PC-9 (cell line): ENCODE data around the gene PCDHGC3. TPM values are rescaled to one million over a fixed set of nuclear protein-coding genes. Genes with fewer than 3 reads are reported as not detected.

Experiments
- BruUV-seq: library from RNA; stranded (reverse); fragments of 400-500 nt; replicated peaks from 2 replicates; lab custom pipeline; 2021; lab: Mats Ljungman, UMichigan
- CTCF ChIA-PET: fragments of 300-600 bp; sonication (Branson Sonifier 250); formaldehyde crosslinking; loops from one replicate; lab custom pipeline; 2022; ENCODE audit warnings: antibody characterized with exemption; lab: Charles Lee
- POLR2A ChIA-PET: fragments of 300-600 bp; sonication (Branson Sonifier 250); formaldehyde crosslinking; loops from one replicate; lab custom pipeline; 2022; ENCODE audit warnings: antibody characterized with exemption; ENCODE audit not compliant: unreplicated experiment; lab: Charles Lee
- DNase-seq, 2 experiments: peaks; one replicate each; pipeline versions ENCODE4 v3.0.0 to v3.0.0-alpha.2; 2015 to 2022; ENCODE audit warnings: mixed read lengths in 1 of 2
- H2AFZ ChIP-seq: fragments of 200-600 bp; sonication (generic); 2 replicates; pipeline ENCODE4 v1.8.1; 2017; ENCODE audit warnings: antibody characterized with exemption
- H3F3A ChIP-seq: fragments of 200-600 bp; sonication (generic); 2 replicates; pipeline ENCODE4 v1.8.1; 2017; ENCODE audit warnings: antibody characterized with exemption, mild to moderate bottlenecking, low read depth; ENCODE audit not compliant: insufficient read depth
- H3K27ac ChIP-seq: fragments of 200-600 bp; sonication (generic); 2 replicates; pipeline ENCODE4 v1.6.1; 2016; ENCODE audit warnings: mixed run types
- H3K27me3 ChIP-seq: fragments of 200-600 bp; sonication (generic); 2 replicates; pipeline ENCODE4 v1.6.1; 2016; ENCODE audit warnings: low read depth, mixed run types; ENCODE audit not compliant: insufficient read depth
- H3K36me3 ChIP-seq: fragments of 200-600 bp; sonication (generic); 2 replicates; pipeline ENCODE4 v1.6.1; 2016; ENCODE audit warnings: low read depth, mixed run types
- H3K4me1 ChIP-seq: fragments of 200-600 bp; sonication (generic); replicated peaks from 2 replicates; pipeline ENCODE4 v1.6.1; 2016; ENCODE audit warnings: mixed run types; ENCODE audit not compliant: insufficient read depth
- H3K4me2 ChIP-seq: fragments of 200-600 bp; sonication (generic); 2 replicates; pipeline ENCODE4 v1.6.1; 2017; ENCODE audit warnings: mixed run types
- H3K4me3 ChIP-seq: fragments of 200-600 bp; sonication (generic); 2 replicates; pipeline ENCODE4 v1.6.1; 2016; ENCODE audit warnings: mixed run types
- H3K79me2 ChIP-seq: fragments of 200-600 bp; sonication (generic); 2 replicates; pipeline ENCODE4 v1.6.1; 2017; ENCODE audit warnings: low read depth, mixed run types
- H3K9me2 ChIP-seq: fragments of 200-600 bp; sonication (generic); 2 replicates; pipeline ENCODE4 v1.8.1; 2017; ENCODE audit warnings: mild to moderate bottlenecking; ENCODE audit not compliant: insufficient read depth
- H3K9me3 ChIP-seq: fragments of 200-600 bp; sonication (generic); 2 replicates; pipeline ENCODE4 v1.8.1; 2016; ENCODE audit warnings: low read depth; ENCODE audit not compliant: insufficient read depth
- H4K20me1 ChIP-seq: fragments of 200-600 bp; sonication (generic); 2 replicates; pipeline ENCODE4 v1.8.1; 2017; ENCODE audit not compliant: insufficient read depth
- EZH2 ChIP-seq: fragments of 200-600 bp; sonication (generic); IDR thresholded peaks from 2 replicates; pipeline ENCODE4 v1.8.0; 2017; ENCODE audit warnings: antibody characterized with exemption, low read depth
- intact Hi-C: fragments of 100-400 bp; cut with micrococcal nuclease; formaldehyde crosslinking; loops from one replicate; pipeline ENCODE4 v1.10.0; 2022; ENCODE audit not compliant: unreplicated experiment
- total RNA-seq: library from RNA; stranded (reverse); gene quantifications from 2 replicates; pipeline ENCODE4 v1.2.3, GENCODE V29; 2021
- TF ChIP-seq, protein P1 (sequence below): fragments of 200-600 bp; sonication (generic); conservative IDR thresholded peaks from 2 replicates; pipeline ENCODE4 v1.6.1; 2017; ENCODE audit warnings: mixed run types, antibody characterized with exemption, mild to moderate bottlenecking, moderate library complexity

Gene PCDHGC3
- total RNA-seq, 1 experiment from 2014 or later: 0.50 TPM

DNA sequence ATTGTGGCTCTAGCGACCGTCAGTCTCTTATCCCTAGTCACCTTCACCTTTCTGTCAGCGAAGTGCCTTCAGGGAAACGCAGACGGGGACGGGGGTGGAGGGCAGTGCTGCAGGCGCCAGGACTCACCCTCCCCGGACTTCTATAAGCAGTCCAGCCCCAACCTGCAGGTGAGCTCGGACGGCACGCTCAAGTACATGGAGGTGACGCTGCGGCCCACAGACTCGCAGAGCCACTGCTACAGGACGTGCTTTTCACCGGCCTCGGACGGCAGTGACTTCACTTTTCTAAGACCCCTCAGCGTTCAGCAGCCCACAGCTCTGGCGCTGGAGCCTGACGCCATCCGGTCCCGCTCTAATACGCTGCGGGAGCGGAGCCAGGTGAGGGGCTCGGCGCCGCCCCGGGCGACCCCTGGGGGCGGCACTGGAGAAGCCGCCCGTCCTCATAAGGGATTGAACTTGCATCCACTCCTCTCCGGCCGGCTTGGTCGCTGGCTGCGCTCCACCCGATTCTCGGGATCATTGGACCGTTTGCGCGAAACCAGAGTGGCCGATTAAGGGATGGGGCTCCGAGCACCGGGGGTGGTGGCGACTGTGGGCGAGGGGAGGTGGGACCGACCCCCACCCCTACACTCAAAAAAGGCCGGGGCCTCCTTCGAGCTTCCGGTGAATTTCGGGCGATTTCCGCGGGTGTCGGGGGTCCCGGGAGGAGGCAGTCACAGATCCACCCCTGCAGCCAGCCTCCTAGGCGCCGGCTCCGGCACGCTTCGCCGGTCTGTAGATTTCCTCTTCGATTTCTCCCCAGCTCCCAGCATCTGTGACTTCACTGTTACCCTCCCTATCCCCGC is 15.8 kb downstream of the PCDHGC3 start:
- no peaks in the 10 kb centered on the region for H3K36me3 ChIP-seq
- H3K27ac ChIP-seq: no peak overlapping the region
- H3K4me3 ChIP-seq: no peak overlapping the region
- no peaks in the 10 kb centered on the region for H3K79me2 ChIP-seq
- ChIA-PET POLR2A (no interaction called here), CTCF (no interaction called here)
- intact Hi-C loops: no loop called here
- no peaks in the 10 kb centered on the region for H3K9me3 ChIP-seq
- H4K20me1 ChIP-seq: no peaks in the 10 kb centered on the region
- no peak for TF ChIP-seq EZH2
- TF ChIP-seq, protein P1, sequence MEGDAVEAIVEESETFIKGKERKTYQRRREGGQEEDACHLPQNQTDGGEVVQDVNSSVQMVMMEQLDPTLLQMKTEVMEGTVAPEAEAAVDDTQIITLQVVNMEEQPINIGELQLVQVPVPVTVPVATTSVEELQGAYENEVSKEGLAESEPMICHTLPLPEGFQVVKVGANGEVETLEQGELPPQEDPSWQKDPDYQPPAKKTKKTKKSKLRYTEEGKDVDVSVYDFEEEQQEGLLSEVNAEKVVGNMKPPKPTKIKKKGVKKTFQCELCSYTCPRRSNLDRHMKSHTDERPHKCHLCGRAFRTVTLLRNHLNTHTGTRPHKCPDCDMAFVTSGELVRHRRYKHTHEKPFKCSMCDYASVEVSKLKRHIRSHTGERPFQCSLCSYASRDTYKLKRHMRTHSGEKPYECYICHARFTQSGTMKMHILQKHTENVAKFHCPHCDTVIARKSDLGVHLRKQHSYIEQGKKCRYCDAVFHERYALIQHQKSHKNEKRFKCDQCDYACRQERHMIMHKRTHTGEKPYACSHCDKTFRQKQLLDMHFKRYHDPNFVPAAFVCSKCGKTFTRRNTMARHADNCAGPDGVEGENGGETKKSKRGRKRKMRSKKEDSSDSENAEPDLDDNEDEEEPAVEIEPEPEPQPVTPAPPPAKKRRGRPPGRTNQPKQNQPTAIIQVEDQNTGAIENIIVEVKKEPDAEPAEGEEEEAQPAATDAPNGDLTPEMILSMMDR: no peak
- no peak for DNase-seq
- H3K9me2 ChIP-seq: no peaks in the 10 kb centered on the region
- no peaks in the 10 kb centered on the region for H3K4me1 ChIP-seq
- no peaks in the 10 kb centered on the region for H3F3A ChIP-seq
- no peak overlapping the region for H2AFZ ChIP-seq
- no peak overlapping the region for H3K4me2 ChIP-seq
- peaks cover 37% of the 10 kb centered on the region for H3K27me3 ChIP-seq
- no TSS peak for BruUV-seq

DNA sequence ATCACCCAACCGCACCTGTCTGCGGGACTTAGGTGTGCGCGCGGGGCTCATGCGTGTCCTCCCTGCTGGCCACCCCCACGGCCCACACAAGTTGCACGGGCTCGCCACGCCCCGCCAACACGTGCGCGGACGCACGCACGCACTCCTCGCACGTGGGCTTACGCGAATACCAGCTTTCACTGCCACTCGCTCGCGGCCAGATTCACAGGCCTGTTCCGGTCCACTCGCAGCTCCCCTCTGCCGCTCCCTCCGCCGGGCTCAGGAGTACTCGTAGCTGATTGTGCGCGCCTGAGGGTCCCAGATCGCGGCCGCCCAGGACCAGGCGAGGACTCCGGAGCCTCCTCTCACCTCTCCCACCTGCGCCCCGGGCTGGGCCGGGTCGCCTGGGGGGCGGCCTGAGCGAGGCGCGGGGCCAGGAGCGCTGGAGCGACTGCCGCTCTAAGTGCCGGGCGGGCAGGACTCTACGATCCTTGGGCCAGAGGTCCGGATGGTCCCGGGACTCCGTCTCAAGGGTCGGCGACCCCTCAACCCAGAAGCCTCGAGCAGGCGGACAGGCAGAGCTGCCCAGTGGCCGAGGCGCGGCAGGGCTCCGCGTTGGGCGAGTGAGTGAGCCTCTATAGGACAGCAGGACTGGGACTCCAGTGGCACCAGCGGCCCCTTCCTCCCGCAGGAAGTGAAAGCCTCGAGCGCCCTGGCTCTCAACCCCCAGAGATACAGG is 16.6 kb downstream of the PCDHGC3 start:
- no peak for DNase-seq
- Histone ChIP-seq H3K27me3 (peaks cover 37% of the 10 kb centered on the region), H3K4me2 (no peak overlapping the region), H3K4me3 (no peak overlapping the region), H4K20me1 (no peaks in the 10 kb centered on the region), H2AFZ (no peak overlapping the region), H3K27ac (no peak overlapping the region), H3K4me1 (no peaks in the 10 kb centered on the region), H3K9me2 (no peaks in the 10 kb centered on the region), H3K36me3 (no peaks in the 10 kb centered on the region), H3K79me2 (no peaks in the 10 kb centered on the region), H3F3A (no peaks in the 10 kb centered on the region), H3K9me3 (no peaks in the 10 kb centered on the region)
- TF ChIP-seq, protein P1: no peak
- no peak for TF ChIP-seq EZH2
- no TSS peak for BruUV-seq
- ChIA-PET CTCF (no interaction called here), POLR2A (no interaction called here)
- intact Hi-C loops: no loop called here

DNA sequence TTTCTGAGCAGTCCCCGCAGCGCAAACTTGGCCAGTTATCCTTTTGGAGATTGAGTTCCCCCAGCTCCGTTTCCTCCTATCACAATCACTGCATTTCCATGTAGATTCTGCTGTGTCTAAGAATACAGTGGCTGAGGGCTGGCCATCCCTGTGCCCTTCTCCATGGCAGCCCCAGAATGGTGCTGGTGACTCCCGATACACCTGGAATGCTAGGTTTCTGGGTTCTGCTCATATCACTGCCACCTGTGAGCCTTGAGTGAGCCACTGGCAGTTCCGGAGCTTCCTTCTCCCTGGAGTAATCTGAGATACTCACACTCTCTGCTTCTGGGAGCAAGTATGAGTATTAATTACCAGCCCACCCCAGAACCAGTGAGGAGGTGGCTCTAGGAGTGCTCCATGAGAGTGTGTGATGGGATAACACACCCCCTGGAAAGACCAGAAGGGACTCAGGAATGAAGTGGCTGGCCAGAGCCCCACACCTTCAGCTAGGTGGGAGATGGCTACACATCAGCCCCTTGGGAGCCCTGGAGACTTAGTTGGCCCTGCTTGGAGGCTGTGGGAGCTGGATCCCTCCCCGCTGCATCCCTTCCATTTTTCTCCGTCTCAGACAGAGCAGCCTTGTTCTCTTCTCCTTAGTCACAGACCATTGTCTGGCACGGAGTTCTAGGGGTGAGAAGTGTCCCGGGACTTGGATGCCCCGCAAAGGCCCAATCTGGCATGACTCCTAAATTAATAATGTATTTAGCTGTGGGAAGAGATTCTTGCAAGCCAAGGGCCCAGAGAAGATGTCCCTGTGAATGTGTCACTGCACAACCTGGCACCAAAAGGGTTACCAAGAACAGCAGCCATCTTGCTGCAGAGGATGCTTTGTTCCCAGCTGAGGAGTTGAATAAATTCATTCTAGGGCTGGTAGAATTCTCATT is 18.0 kb downstream of the PCDHGC3 start:
- CTCF ChIA-PET: no interaction called here

More for the DNA sequence above, 18.0 kb downstream of the PCDHGC3 start:
- H3K4me2 ChIP-seq: no peak overlapping the region
- H3K9me2 ChIP-seq: no peaks in the 10 kb centered on the region
- H3K4me1 ChIP-seq: no peaks in the 10 kb centered on the region
- H3K4me3 ChIP-seq: no peak overlapping the region
- intact Hi-C loops: no loop called here
- POLR2A ChIA-PET: no interaction called here
- DNase-seq: no peak
- H3K27me3 ChIP-seq: peaks cover 32% of the 10 kb centered on the region
- no peaks in the 10 kb centered on the region for H3K9me3 ChIP-seq
- no peak overlapping the region for H2AFZ ChIP-seq
- no peak overlapping the region for H3K27ac ChIP-seq
- no TSS peak for BruUV-seq
- no peaks in the 10 kb centered on the region for H3K36me3 ChIP-seq
- no peak for TF ChIP-seq EZH2
- TF ChIP-seq, protein P1: no peak
- no peaks in the 10 kb centered on the region for H3F3A ChIP-seq
- H4K20me1 ChIP-seq: no peaks in the 10 kb centered on the region
- no peaks in the 10 kb centered on the region for H3K79me2 ChIP-seq
